Hematopoietic multipotent progenitor cell treated with erythropoietin and hydrocortisone succinate and interleukin-3 and kit ligand, for 6 days (in vitro differentiated cells): ENCODE results near the gene EIF4G3.
"Not testable (repeated sequence)": the region's sequence is repeated elsewhere in the genome, so short reads cannot be mapped to it uniquely, and the experiment has no call there.

ENCODE experiments used
- DNase-seq: peaks from one replicate; pipeline ENCODE4 v3.0.0-alpha.2; 2015

The EIF4G3 gene

GRCh38 chr1:21024136-21024896 lies 152.4 kb downstream of the EIF4G3 start:
- not testable (repeated sequence) for DNase-seq

GRCh38 chr1:21022279-21023040 lies 154.2 kb downstream of the EIF4G3 start:
- DNase-seq = peak; percentile 96

- no peak for DNase-seq
Observed at GRCh38 chr1:21021311-21021710, 155.4 kb downstream of the EIF4G3 start.

- DNase-seq = no peak
Observed at GRCh38 chr1:21020151-21020550, 156.5 kb downstream of the EIF4G3 start.

- no peak for DNase-seq
Observed at GRCh38 chr1:21018673-21019072, 158.0 kb downstream of the EIF4G3 start.

- no peak for DNase-seq
Observed at GRCh38 chr1:21013510-21013909, 163.2 kb downstream of the EIF4G3 start.

- no peak for DNase-seq
Observed at GRCh38 chr1:21012937-21013336, 163.8 kb downstream of the EIF4G3 start.

GRCh38 chr1:21007876-21008275 lies 168.8 kb downstream of the EIF4G3 start:
- DNase-seq = no peak

GRCh38 chr1:21005466-21006239 lies 171.0 kb downstream of the EIF4G3 start:
- DNase-seq = peak; percentile 70

- DNase-seq = no peak
Observed at GRCh38 chr1:21003281-21004045, 173.2 kb downstream of the EIF4G3 start.

GRCh38 chr1:21001042-21001441 lies 175.7 kb downstream of the EIF4G3 start:
- no peak for DNase-seq

- no peak for DNase-seq
Observed at GRCh38 chr1:21000245-21000594, 176.5 kb downstream of the EIF4G3 start.

GRCh38 chr1:20999525-21000244 lies 177.0 kb downstream of the EIF4G3 start:
- DNase-seq = no peak

GRCh38 chr1:20998826-20999225 lies 177.9 kb downstream of the EIF4G3 start:
- no peak for DNase-seq

- DNase-seq = peak; percentile 46
Observed at GRCh38 chr1:20997602-20998224, 179.0 kb downstream of the EIF4G3 start.

- no peak for DNase-seq
Observed at GRCh38 chr1:20996554-20996953, 180.1 kb downstream of the EIF4G3 start.

- no peak for DNase-seq
Observed at GRCh38 chr1:20993716-20994575, 182.8 kb downstream of the EIF4G3 start.

- no peak for DNase-seq
Observed at GRCh38 chr1:20992322-20993056, 184.2 kb downstream of the EIF4G3 start.

GRCh38 chr1:20988943-20989342 lies 187.8 kb downstream of the EIF4G3 start:
- DNase-seq = no peak
